GM06990 (cell line): ENCODE data around the gene ELK3.

Experiments used
- DNase-seq: peaks from one replicate; pipeline ENCODE4 v3.0.0-alpha.2; 2011; ENCODE audit not compliant: insufficient read length; ENCODE audit errors: extremely low read depth
- H3K27me3 ChIP-seq: replicated peaks from 2 replicates; pipeline ENCODE4 v1.6.0; 2011; ENCODE audit warnings: low read length; ENCODE audit not compliant: control insufficient read depth, insufficient read depth
- H3K36me3 ChIP-seq: 2 replicates; pipeline ENCODE4 v1.5.1; 2011; ENCODE audit warnings: low read length; ENCODE audit not compliant: control insufficient read depth, insufficient read depth
- H3K4me3 ChIP-seq: replicated peaks from 2 replicates; pipeline ENCODE4 v1.5.1; 2011; ENCODE audit warnings: low read depth, mild to moderate bottlenecking, control low read depth, low read length
- CTCF ChIP-seq: IDR thresholded peaks from 2 replicates; pipeline ENCODE4 v1.5.1; 2011; ENCODE audit warnings: low read length, control low read depth, mild to moderate bottlenecking, inconsistent platforms; ENCODE audit not compliant: insufficient read depth, poor library complexity, severe bottlenecking

ELK3 gene

DNA sequence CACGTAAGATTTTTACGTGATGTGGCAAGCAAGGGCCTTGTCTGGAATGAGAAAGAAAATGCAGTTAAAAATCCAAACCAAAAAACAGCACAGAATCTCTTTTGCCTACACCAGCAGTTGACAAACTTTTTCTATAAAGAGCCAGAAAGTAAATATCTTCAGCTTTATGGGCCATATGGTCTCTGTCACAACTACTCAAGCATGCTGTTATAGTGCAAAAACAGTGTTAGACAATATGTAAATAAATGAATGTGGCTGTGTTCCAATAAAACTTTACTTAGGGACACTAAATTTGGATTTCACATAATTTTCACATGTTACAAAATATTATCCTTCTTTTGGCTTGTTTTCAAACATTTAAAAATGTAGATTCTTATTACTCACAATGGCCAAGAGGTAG lies 6.2 kb upstream of the ELK3 start:
- Histone ChIP-seq H3K27me3 (no peaks in the 10 kb centered on the region), H3K36me3 (no peaks in the 10 kb centered on the region), H3K4me3 (no peak overlapping the region)
- TF ChIP-seq CTCF = no peak
- DNase-seq = no peak

DNA sequence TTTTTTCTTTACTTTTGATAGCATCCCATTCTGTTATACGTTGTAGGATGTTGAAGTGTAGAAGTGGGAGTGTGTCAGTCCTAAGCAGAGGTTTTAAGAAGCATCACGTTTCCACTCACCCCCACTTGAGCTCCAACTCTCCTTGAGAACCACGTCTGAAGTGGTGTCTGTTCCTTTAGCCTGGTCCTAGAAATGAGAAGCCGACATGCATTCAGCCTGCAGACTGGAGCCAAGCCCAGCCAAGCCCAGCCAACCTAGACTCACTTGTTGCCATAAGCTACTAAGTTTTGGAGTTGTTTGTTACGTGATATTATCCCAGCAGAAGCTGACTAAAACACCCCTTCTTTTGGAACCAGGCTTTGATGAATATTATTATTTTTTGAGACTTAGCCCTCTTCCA lies 4.4 kb upstream of the ELK3 start:
- Histone ChIP-seq H3K36me3 (no peaks in the 10 kb centered on the region), H3K4me3 (no peak overlapping the region), H3K27me3 (no peaks in the 10 kb centered on the region)
- no peak for TF ChIP-seq CTCF
- DNase-seq = no peak

- Histone ChIP-seq H3K36me3 (no peaks in the 10 kb centered on the region), H3K4me3 (no peak overlapping the region), H3K27me3 (no peaks in the 10 kb centered on the region)
- DNase-seq = no peak
- TF ChIP-seq CTCF = no peak
These were observed 3.6 kb upstream of the ELK3 start for GRCh38 chr12:96190413-96191108.

- DNase-seq = no peak
- Histone ChIP-seq H3K27me3 (no peaks in the 10 kb centered on the region), H3K4me3 (no peak overlapping the region), H3K36me3 (no peaks in the 10 kb centered on the region)
- no peak for TF ChIP-seq CTCF
These were observed 1.1 kb upstream of the ELK3 start for GRCh38 chr12:96192926-96193573.

GRCh38 chr12:96194576-96194889 lies 358 bp downstream of the ELK3 start:
- DNase-seq = no peak
- no peaks in the 10 kb centered on the region for H3K36me3 ChIP-seq
- no peaks in the 10 kb centered on the region for H3K27me3 ChIP-seq
- H3K4me3 ChIP-seq = peak overlapping the region; percentile 90
- TF ChIP-seq CTCF = no peak
